Measurements from ENCODE around the gene DPEP1.

- TF ChIP-seq E2F5 (CRISPR knock-in tag; IDR thresholded peaks at IDR 0.05) (no peak), MAX (CRISPR knock-in tag; IDR thresholded peaks at IDR 0.05) (no peak), CTCF (IDR thresholded peaks at IDR 0.05) (no peak)
These were observed 56.3 kb downstream of the DPEP1 start for GRCh38 chr16:89669755-89670154.

Data from WTC11 (cell line).